Testis (tissue), 2 donors: ENCODE measurements around the gene RGS6.

Experiments used
- CTCF ChIP-seq, 3 experiments: fragments of 450-650 bp in 2 of 3; fragments of 200-600 bp in 1 of 3; sonication (generic) in 1 of 3; IDR thresholded peaks; one replicate each; pipeline ENCODE4 v1.5.1; 2016 to 2019; ENCODE audit warnings: antibody characterized with exemption in 3 of 3, mild to moderate bottlenecking in 2 of 3, moderate library complexity in 1 of 3
- POLR2A ChIP-seq: fragments of 450-650 bp; IDR thresholded peaks from one replicate; pipeline ENCODE4 v1.6.1; 2017; ENCODE audit warnings: antibody characterized with exemption, mild to moderate bottlenecking, moderate library complexity

GRCh38 chr14:72597252-72598233, 665.3 kb downstream of the RGS6 start:
- no peak for TF ChIP-seq POLR2A
- no peak for TF ChIP-seq CTCF (IDR thresholded peaks at IDR 0.05)
